GM23338 (cell line): Measurements from ENCODE around the gene POLK. TPM values are rescaled to one million over a fixed set of nuclear protein-coding genes. Genes with fewer than 3 reads are reported as not detected.

Experiments used
- ATAC-seq: fragments of 200-7000 bp; cut with Tn5 transposase; 3 replicates; pipeline ENCODE4 v1.9.1; 2020
- DNase-seq: peaks from one replicate; pipeline ENCODE4 v3.0.0-alpha.2; 2015; ENCODE audit warnings: low spot score
- H2AFZ ChIP-seq: fragments of 200-600 bp; sonication (generic); 2 replicates; pipeline ENCODE4 v1.8.0; 2016; ENCODE audit warnings: antibody characterized with exemption, mild to moderate bottlenecking, moderate library complexity
- H3F3A ChIP-seq: fragments of 200-600 bp; sonication (generic); replicated peaks from 2 replicates; pipeline ENCODE4 v1.8.0; 2017; ENCODE audit warnings: antibody characterized with exemption, mixed run types, low read depth
- H3K27ac ChIP-seq: fragments of 200-600 bp; sonication (generic); 2 replicates; pipeline ENCODE4 v1.6.1; 2016; ENCODE audit warnings: low read depth
- H3K27me3 ChIP-seq: fragments of 200-600 bp; sonication (generic); 2 replicates; pipeline ENCODE4 v1.8.0; 2016; ENCODE audit warnings: mild to moderate bottlenecking, mixed run types, moderate library complexity; ENCODE audit not compliant: insufficient read depth
- H3K36me3 ChIP-seq: fragments of 200-600 bp; sonication (generic); 2 replicates; pipeline ENCODE4 v1.8.0; 2016; ENCODE audit warnings: mild to moderate bottlenecking; ENCODE audit not compliant: insufficient read depth
- H3K4me1 ChIP-seq: fragments of 200-600 bp; sonication (generic); 2 replicates; pipeline ENCODE4 v1.8.0; 2016; ENCODE audit warnings: mild to moderate bottlenecking, moderate library complexity; ENCODE audit not compliant: insufficient read depth
- H3K4me2 ChIP-seq: fragments of 200-600 bp; sonication (generic); 2 replicates; pipeline ENCODE4 v1.7.1; 2017; ENCODE audit warnings: mixed run types
- H3K4me3 ChIP-seq: fragments of 200-600 bp; sonication (generic); 2 replicates; pipeline ENCODE4 v1.6.1; 2016; ENCODE audit warnings: mixed run types
- H3K79me2 ChIP-seq: fragments of 200-600 bp; sonication (generic); replicated peaks from 2 replicates; pipeline ENCODE4 v1.8.0; 2017; ENCODE audit warnings: mild to moderate bottlenecking; ENCODE audit not compliant: insufficient read depth
- H3K9me2 ChIP-seq: fragments of 200-600 bp; sonication (generic); 2 replicates; pipeline ENCODE4 v1.8.0; 2017; ENCODE audit not compliant: insufficient read depth
- H4K20me1 ChIP-seq: fragments of 200-600 bp; sonication (generic); replicated peaks from 2 replicates; pipeline ENCODE4 v1.8.0; 2017; ENCODE audit warnings: mild to moderate bottlenecking; ENCODE audit not compliant: insufficient read depth
- H3K27ac Mint-ChIP-seq: 2 replicates; pipeline ENCODE4 v1.8.0; 2020; ENCODE audit warnings: inconsistent platforms, mild to moderate bottlenecking, moderate library complexity, mixed read lengths
- H3K27me3 Mint-ChIP-seq: 3 replicates; pipeline ENCODE4 v1.8.0; 2022; ENCODE audit warnings: low read depth, mild to moderate bottlenecking, moderate library complexity, mixed read lengths, inconsistent platforms; ENCODE audit not compliant: insufficient read depth, poor library complexity
- H3K36me3 Mint-ChIP-seq: 3 replicates; pipeline ENCODE4 v1.8.0; 2021; ENCODE audit warnings: low read depth, mild to moderate bottlenecking, inconsistent platforms, moderate library complexity, mixed read lengths
- H3K4me1 Mint-ChIP-seq: 3 replicates; pipeline ENCODE4 v1.8.0; 2020; ENCODE audit warnings: mild to moderate bottlenecking, inconsistent platforms, mixed read lengths
- H3K4me3 Mint-ChIP-seq: 3 replicates; pipeline ENCODE4 v1.8.0; 2021; ENCODE audit warnings: moderate library complexity, mild to moderate bottlenecking, inconsistent platforms, mixed read lengths
- H3K9me3 Mint-ChIP-seq: 3 replicates; pipeline ENCODE4 v1.8.0; 2020; ENCODE audit warnings: moderate library complexity, mild to moderate bottlenecking, inconsistent platforms, mixed read lengths
- ETS1 ChIP-seq: IDR thresholded peaks from 2 replicates; pipeline ENCODE4 v1.6.1; 2016; ENCODE audit warnings: antibody characterized with exemption
- EZH2 ChIP-seq: fragments of 200-600 bp; sonication (generic); IDR thresholded peaks from one replicate; pipeline ENCODE4 v1.8.0; 2017; ENCODE audit warnings: antibody characterized with exemption, mild to moderate bottlenecking, low read depth; ENCODE audit not compliant: unreplicated experiment
- NANOG ChIP-seq: IDR thresholded peaks from 2 replicates; pipeline ENCODE4 v1.6.1; 2016; ENCODE audit warnings: antibody characterized with exemption, borderline replicate concordance
- POLR2AphosphoS5 ChIP-seq: IDR thresholded peaks from 2 replicates; pipeline ENCODE4 v1.6.1; 2016; ENCODE audit warnings: antibody characterized with exemption, low read depth
- ZNF114 ChIP-seq: fragments of 250-450 bp; sonication (Bioruptor Pico); IDR thresholded peaks from 2 replicates; pipeline ENCODE4 v1.5.0; 2020; ENCODE audit warnings: mild to moderate bottlenecking, moderate library complexity
- ZNF462 ChIP-seq: fragments of 250-450 bp; sonication (Bioruptor Pico); IDR thresholded peaks from 2 replicates; pipeline ENCODE4 v1.5.0; 2020; ENCODE audit warnings: mild to moderate bottlenecking, moderate library complexity
- polyA plus RNA-seq: library from polyadenylated mRNA; unstranded; fragments of >200 nt; fragmentation: Nextera tagmentation; extraction: Ambion mirVana; gene quantifications from 2 replicates; pipeline ENCODE4 v1.2.1, GENCODE V29; 2016
- total RNA-seq: library from RNA; depleted of rRNA; stranded (reverse); fragments of >200 nt; shearing (Covaris generic); gene quantifications from 2 replicates; pipeline ENCODE4 v1.2.3, GENCODE V29; 2014
- TF ChIP-seq, protein P1 (sequence below): IDR thresholded peaks from one replicate; pipeline ENCODE4 v1.6.1; 2018; ENCODE audit warnings: antibody characterized with exemption; ENCODE audit not compliant: unreplicated experiment
- TF ChIP-seq, protein P2 (sequence below), 2 experiments: fragments of 200-600 bp in 1 of 2; sonication (generic) in 1 of 2; conservative IDR thresholded peaks; 2 replicates each; pipeline versions ENCODE4 v1.5.1 to v1.6.1; 2016 to 2017; ENCODE audit warnings: antibody characterized with exemption in 2 of 2, low read depth in 2 of 2, mild to moderate bottlenecking in 2 of 2, moderate library complexity in 1 of 2

Gene POLK
- total and polyA plus RNA-seq, 2 experiments from 2014 or later, result 6.3 to 14.5 TPM

GRCh38 chr5:75471193-75471592 lies 40.5 kb upstream of the POLK start:
- H4K20me1 ChIP-seq, result 0 out of 2 replicates have a peak, but pooled peaks cover under 1% of the 10 kb centered on the region
- no peaks in the 10 kb centered on the region for H3K27me3 ChIP-seq
- no peak overlapping the region for H3K4me2 ChIP-seq
- DNase-seq (no peak), ATAC-seq (no peak)
- Mint-ChIP-seq H3K36me3 (peaks cover 9% of the 10 kb centered on the region; the same call in 2 of the 3 replicates), H3K27me3 (peaks cover 2% of the 10 kb centered on the region), H3K4me3 (no peak overlapping the region), H3K4me1 (peaks cover 29% of the 10 kb centered on the region), H3K9me3 (peaks cover 4% of the 10 kb centered on the region; the same call in 2 of the 3 replicates), H3K27ac (no peak overlapping the region)
- H3K36me3 ChIP-seq, result no peaks in the 10 kb centered on the region
- peaks cover 25% of the 10 kb centered on the region for H3K4me1 ChIP-seq
- peaks cover 68% of the 10 kb centered on the region for H3K79me2 ChIP-seq
- TF ChIP-seq ZNF114 (CRISPR knock-in tag) (no peak), POLR2AphosphoS5 (no peak), NANOG (no peak)
- TF ChIP-seq, protein P1, sequence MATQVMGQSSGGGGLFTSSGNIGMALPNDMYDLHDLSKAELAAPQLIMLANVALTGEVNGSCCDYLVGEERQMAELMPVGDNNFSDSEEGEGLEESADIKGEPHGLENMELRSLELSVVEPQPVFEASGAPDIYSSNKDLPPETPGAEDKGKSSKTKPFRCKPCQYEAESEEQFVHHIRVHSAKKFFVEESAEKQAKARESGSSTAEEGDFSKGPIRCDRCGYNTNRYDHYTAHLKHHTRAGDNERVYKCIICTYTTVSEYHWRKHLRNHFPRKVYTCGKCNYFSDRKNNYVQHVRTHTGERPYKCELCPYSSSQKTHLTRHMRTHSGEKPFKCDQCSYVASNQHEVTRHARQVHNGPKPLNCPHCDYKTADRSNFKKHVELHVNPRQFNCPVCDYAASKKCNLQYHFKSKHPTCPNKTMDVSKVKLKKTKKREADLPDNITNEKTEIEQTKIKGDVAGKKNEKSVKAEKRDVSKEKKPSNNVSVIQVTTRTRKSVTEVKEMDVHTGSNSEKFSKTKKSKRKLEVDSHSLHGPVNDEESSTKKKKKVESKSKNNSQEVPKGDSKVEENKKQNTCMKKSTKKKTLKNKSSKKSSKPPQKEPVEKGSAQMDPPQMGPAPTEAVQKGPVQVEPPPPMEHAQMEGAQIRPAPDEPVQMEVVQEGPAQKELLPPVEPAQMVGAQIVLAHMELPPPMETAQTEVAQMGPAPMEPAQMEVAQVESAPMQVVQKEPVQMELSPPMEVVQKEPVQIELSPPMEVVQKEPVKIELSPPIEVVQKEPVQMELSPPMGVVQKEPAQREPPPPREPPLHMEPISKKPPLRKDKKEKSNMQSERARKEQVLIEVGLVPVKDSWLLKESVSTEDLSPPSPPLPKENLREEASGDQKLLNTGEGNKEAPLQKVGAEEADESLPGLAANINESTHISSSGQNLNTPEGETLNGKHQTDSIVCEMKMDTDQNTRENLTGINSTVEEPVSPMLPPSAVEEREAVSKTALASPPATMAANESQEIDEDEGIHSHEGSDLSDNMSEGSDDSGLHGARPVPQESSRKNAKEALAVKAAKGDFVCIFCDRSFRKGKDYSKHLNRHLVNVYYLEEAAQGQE, result no peak
- H2AFZ ChIP-seq, result no peak overlapping the region
- no peak overlapping the region for H3K27ac ChIP-seq
- H3K9me2 ChIP-seq, result no peaks in the 10 kb centered on the region
- no peak overlapping the region for H3K4me3 ChIP-seq
- H3F3A ChIP-seq, result no peaks in the 10 kb centered on the region

DNA sequence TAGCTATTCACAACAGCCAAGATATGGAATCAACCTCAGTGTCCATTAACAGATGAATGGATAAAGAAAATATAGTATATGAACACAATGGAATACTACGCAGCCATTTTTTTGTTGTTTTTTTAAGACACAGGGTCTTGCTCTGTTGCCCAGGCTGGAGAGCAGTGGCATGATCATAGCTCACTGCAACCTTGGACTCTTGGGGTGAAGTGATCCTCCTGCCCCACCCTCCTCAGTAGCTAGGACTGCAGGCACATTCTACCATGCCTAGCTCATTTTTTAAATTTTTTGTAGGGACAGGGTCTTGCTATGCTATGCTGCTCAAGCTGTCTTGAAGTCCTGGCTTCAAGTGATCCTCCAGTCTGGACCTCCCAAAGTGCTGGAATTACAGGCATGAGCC lies 38.7 kb upstream of the POLK start:
- H3K4me1 Mint-ChIP-seq, result peaks cover 34% of the 10 kb centered on the region
- H3K4me1 ChIP-seq, result peaks cover 33% of the 10 kb centered on the region
- H3K4me2 ChIP-seq, result no peak overlapping the region
- no peaks in the 10 kb centered on the region for H3K9me2 ChIP-seq
- H3K36me3 ChIP-seq, result no peaks in the 10 kb centered on the region
- no peaks in the 10 kb centered on the region for H3K27me3 ChIP-seq
- no peak overlapping the region for H2AFZ ChIP-seq
- H3K27me3 Mint-ChIP-seq, result peaks cover 3% of the 10 kb centered on the region
- no peak overlapping the region for H3K27ac Mint-ChIP-seq
- no peak overlapping the region for H3K4me3 ChIP-seq
- H3K36me3 Mint-ChIP-seq, result peaks cover 9% of the 10 kb centered on the region; the same call in 2 of the 3 replicates
- ATAC-seq (no peak), DNase-seq (no peak)
- no peaks in the 10 kb centered on the region for H4K20me1 ChIP-seq
- H3F3A ChIP-seq, result no peaks in the 10 kb centered on the region
- H3K27ac ChIP-seq, result no peak overlapping the region
- H3K79me2 ChIP-seq, result peaks cover 51% of the 10 kb centered on the region
- H3K4me3 Mint-ChIP-seq, result no peak overlapping the region
- H3K9me3 Mint-ChIP-seq, result peaks cover 4% of the 10 kb centered on the region; the same call in 2 of the 3 replicates
- TF ChIP-seq ZNF114 (CRISPR knock-in tag), result no peak
- no peak for TF ChIP-seq ZNF462
- TF ChIP-seq EZH2, result no peak
- TF ChIP-seq, protein P2, sequence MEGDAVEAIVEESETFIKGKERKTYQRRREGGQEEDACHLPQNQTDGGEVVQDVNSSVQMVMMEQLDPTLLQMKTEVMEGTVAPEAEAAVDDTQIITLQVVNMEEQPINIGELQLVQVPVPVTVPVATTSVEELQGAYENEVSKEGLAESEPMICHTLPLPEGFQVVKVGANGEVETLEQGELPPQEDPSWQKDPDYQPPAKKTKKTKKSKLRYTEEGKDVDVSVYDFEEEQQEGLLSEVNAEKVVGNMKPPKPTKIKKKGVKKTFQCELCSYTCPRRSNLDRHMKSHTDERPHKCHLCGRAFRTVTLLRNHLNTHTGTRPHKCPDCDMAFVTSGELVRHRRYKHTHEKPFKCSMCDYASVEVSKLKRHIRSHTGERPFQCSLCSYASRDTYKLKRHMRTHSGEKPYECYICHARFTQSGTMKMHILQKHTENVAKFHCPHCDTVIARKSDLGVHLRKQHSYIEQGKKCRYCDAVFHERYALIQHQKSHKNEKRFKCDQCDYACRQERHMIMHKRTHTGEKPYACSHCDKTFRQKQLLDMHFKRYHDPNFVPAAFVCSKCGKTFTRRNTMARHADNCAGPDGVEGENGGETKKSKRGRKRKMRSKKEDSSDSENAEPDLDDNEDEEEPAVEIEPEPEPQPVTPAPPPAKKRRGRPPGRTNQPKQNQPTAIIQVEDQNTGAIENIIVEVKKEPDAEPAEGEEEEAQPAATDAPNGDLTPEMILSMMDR (conservative IDR thresholded peaks at IDR 0.05; ENCODE audit: low read depth in 2 of 2), result no peak
- TF ChIP-seq ETS1, result no peak
- TF ChIP-seq NANOG, result no peak
